OCI-LY7 (cell line): ENCODE measurements around the gene MYO1B. TPM values are rescaled to one million over a fixed set of nuclear protein-coding genes. Genes with fewer than 3 reads are reported as not detected.

Experiments used
- BruUV-seq: library from RNA; stranded (reverse); fragments of 400-500 nt; replicated peaks from 2 replicates; lab custom pipeline; 2021; lab: Mats Ljungman, UMichigan
- CTCF ChIA-PET: fragments of 300-600 bp; sonication (Branson Sonifier 250); formaldehyde crosslinking; loops from one replicate; lab custom pipeline; 2022; ENCODE audit warnings: antibody characterized with exemption; ENCODE audit not compliant: unreplicated experiment; lab: Charles Lee
- POLR2A ChIA-PET: fragments of 300-600 bp; sonication (Branson Sonifier 250); formaldehyde crosslinking; loops from one replicate; lab custom pipeline; 2022; ENCODE audit warnings: antibody characterized with exemption; lab: Charles Lee
- DNase-seq: peaks from one replicate; pipeline ENCODE4 v3.0.0-alpha.2; 2015; ENCODE audit warnings: low spot score
- H2AFZ ChIP-seq: fragments of 200-600 bp; sonication (generic), shearing (Covaris generic); 2 replicates; pipeline ENCODE4 v1.6.1; 2014; ENCODE audit warnings: mild to moderate bottlenecking, antibody characterized with exemption, low read length, moderate library complexity
- H3K27ac ChIP-seq: fragments of 200-600 bp; sonication (generic); 2 replicates; pipeline ENCODE4 v1.5.1; 2014; ENCODE audit warnings: mixed run types, low read depth, mild to moderate bottlenecking, moderate library complexity, low read length, inconsistent platforms; ENCODE audit not compliant: poor library complexity, severe bottlenecking
- H3K36me3 ChIP-seq: fragments of 200-600 bp; sonication (generic); 2 replicates; pipeline ENCODE4 v1.6.1; 2014; ENCODE audit warnings: mild to moderate bottlenecking, antibody characterized with exemption, low read length, moderate library complexity, mixed read lengths; ENCODE audit not compliant: insufficient read depth
- H3K4me1 ChIP-seq: fragments of 200-600 bp; sonication (generic); 2 replicates; pipeline ENCODE4 v1.5.1; 2014; ENCODE audit warnings: mild to moderate bottlenecking, low read length; ENCODE audit not compliant: insufficient read depth, poor library complexity, severe bottlenecking
- H3K4me2 ChIP-seq: fragments of 200-600 bp; sonication (generic); 2 replicates; pipeline ENCODE4 v1.6.1; 2014; ENCODE audit warnings: mild to moderate bottlenecking, low read length
- H3K4me3 ChIP-seq: fragments of 200-600 bp; sonication (generic); 2 replicates; pipeline ENCODE4 v1.5.1; 2014; ENCODE audit warnings: mild to moderate bottlenecking, low read depth, low read length; ENCODE audit not compliant: poor library complexity, severe bottlenecking
- H3K79me2 ChIP-seq: fragments of 200-600 bp; sonication (generic); 2 replicates; pipeline ENCODE4 v1.6.1; 2016; ENCODE audit warnings: low read depth, mild to moderate bottlenecking, low read length, moderate library complexity, mixed read lengths; ENCODE audit not compliant: insufficient read depth
- H3K9me2 ChIP-seq: fragments of 200-600 bp; sonication (generic); 2 replicates; pipeline ENCODE4 v1.6.1; 2016; ENCODE audit warnings: mild to moderate bottlenecking, low read length, mixed read lengths; ENCODE audit not compliant: insufficient read depth
- H3K9me3 ChIP-seq: fragments of 200-600 bp; sonication (generic); 2 replicates; pipeline ENCODE4 v1.6.1; 2014; ENCODE audit warnings: mild to moderate bottlenecking, mixed run types, low read length, mixed read lengths
- H4K20me1 ChIP-seq: fragments of 200-600 bp; sonication (generic); 2 replicates; pipeline ENCODE4 v1.6.1; 2014; ENCODE audit warnings: mild to moderate bottlenecking, antibody characterized with exemption, low read length, moderate library complexity, mixed read lengths; ENCODE audit not compliant: insufficient read depth
- CTCF ChIP-seq: fragments of 200-600 bp; sonication (generic); conservative IDR thresholded peaks from 2 replicates; pipeline ENCODE4 v1.5.1; 2014; ENCODE audit warnings: mild to moderate bottlenecking, antibody characterized with exemption, low read length, moderate library complexity, mixed read lengths
- EZH2phosphoT487 ChIP-seq: fragments of 200-600 bp; sonication (generic); IDR thresholded peaks from 2 replicates; pipeline ENCODE4 v1.6.1; 2018; ENCODE audit warnings: low read depth, borderline replicate concordance, mild to moderate bottlenecking, mixed run types, antibody characterized with exemption, low read length, moderate library complexity, mixed read lengths
- intact Hi-C: fragments of 100-400 bp; cut with micrococcal nuclease; formaldehyde crosslinking; loops from one replicate; pipeline ENCODE4 v1.10.0; 2022; ENCODE audit not compliant: unreplicated experiment
- total RNA-seq, 2 experiments: library from RNA; depleted of rRNA in 1 of 2; stranded (reverse); fragments of >200 nt in 1 of 2; shearing (Covaris generic) in 1 of 2; gene quantifications; 2 replicates each; pipeline ENCODE4 v1.2.3, GENCODE V29; 2014 to 2022

Gene MYO1B
- total RNA-seq, 2 experiments from 2014 or later = not detected

GRCh38 chr2:191298306-191298705 is 53.1 kb downstream of the MYO1B start:
- DNase-seq = no peak
- Histone ChIP-seq H3K27ac (no peak overlapping the region), H2AFZ (no peak overlapping the region), H3K4me3 (no peak overlapping the region), H3K36me3 (no peaks in the 10 kb centered on the region), H3K9me2 (no peaks in the 10 kb centered on the region), H3K4me1 (no peaks in the 10 kb centered on the region), H3K9me3 (no peaks in the 10 kb centered on the region), H4K20me1 (no peaks in the 10 kb centered on the region), H3K4me2 (no peak overlapping the region), H3K79me2 (no peaks in the 10 kb centered on the region)
- POLR2A ChIA-PET = no interaction called here
- intact Hi-C loops = no loop called here
- no TSS peak for BruUV-seq
- TF ChIP-seq EZH2phosphoT487 (no peak), CTCF (no peak)
- CTCF ChIA-PET = no interaction called here

GRCh38 chr2:191299010-191299409 is 53.8 kb downstream of the MYO1B start:
- H3K4me1 ChIP-seq = no peaks in the 10 kb centered on the region
- H3K4me3 ChIP-seq = no peak overlapping the region
- H3K79me2 ChIP-seq = no peaks in the 10 kb centered on the region
- no peak overlapping the region for H3K4me2 ChIP-seq
- H3K9me2 ChIP-seq = no peaks in the 10 kb centered on the region
- TF ChIP-seq CTCF = no peak
- TF ChIP-seq EZH2phosphoT487 = no peak
- POLR2A ChIA-PET = interaction anchor here (0.7 kb wide), 1 partner anchor 30 kb away, joined by 4 read pairs; no protein-coding TSS in a partner anchor
- CTCF ChIA-PET = no interaction called here
- H3K27ac ChIP-seq = no peak overlapping the region
- H3K36me3 ChIP-seq = no peaks in the 10 kb centered on the region
- intact Hi-C loops = no loop called here
- BruUV-seq = no TSS peak
- no peak overlapping the region for H2AFZ ChIP-seq
- H4K20me1 ChIP-seq = no peaks in the 10 kb centered on the region
- no peaks in the 10 kb centered on the region for H3K9me3 ChIP-seq
- no peak for DNase-seq

- no peaks in the 10 kb centered on the region for H4K20me1 ChIP-seq
- no peak for DNase-seq
- H3K4me2 ChIP-seq = no peak overlapping the region
- ChIA-PET CTCF (no interaction called here), POLR2A (interaction anchor here (0.6 to 0.7 kb wide), 2 partner anchors 29 to 33 kb away, joined by 3 to 4 read pairs; no protein-coding TSS in a partner anchor)
- intact Hi-C loops = no loop called here
- no peaks in the 10 kb centered on the region for H3K36me3 ChIP-seq
- no peak overlapping the region for H3K4me3 ChIP-seq
- no peak overlapping the region for H3K27ac ChIP-seq
- no TSS peak for BruUV-seq
- H3K9me2 ChIP-seq = no peaks in the 10 kb centered on the region
- H3K9me3 ChIP-seq = no peaks in the 10 kb centered on the region
- no peaks in the 10 kb centered on the region for H3K4me1 ChIP-seq
- H3K79me2 ChIP-seq = no peaks in the 10 kb centered on the region
- no peak for TF ChIP-seq CTCF
- TF ChIP-seq EZH2phosphoT487 = no peak
- no peak overlapping the region for H2AFZ ChIP-seq
These were observed 54.7 kb downstream of the MYO1B start for GRCh38 chr2:191299866-191300265.
